Hypothalamus (tissue), 51 donors: ENCODE data around the gene WNT2B.

Source experiments
- DNase-seq, 51 donors: peaks; one replicate each; lab custom pipeline; 2025; lab: John Stamatoyannopoulos, UW

WNT2B gene

DNA sequence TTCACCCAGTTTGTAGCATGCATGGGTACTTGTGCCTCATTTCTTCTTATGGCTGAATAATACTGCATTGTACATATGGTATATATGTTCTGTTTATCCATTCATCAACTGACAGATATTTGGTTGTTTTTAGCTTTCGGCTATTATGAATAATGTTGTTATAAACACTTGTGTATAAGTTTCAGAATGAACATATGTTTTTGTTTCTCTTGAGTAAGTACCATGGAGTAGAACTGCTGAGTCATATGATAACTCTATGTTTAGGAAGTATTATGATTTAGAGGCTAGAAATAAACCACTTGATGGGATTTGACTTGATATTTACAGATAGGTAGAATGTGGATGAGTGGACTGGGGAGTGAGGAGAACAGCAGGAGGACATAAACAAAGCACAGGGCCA, 48.6 kb downstream of the WNT2B start:
- no peak for DNase-seq

DNA sequence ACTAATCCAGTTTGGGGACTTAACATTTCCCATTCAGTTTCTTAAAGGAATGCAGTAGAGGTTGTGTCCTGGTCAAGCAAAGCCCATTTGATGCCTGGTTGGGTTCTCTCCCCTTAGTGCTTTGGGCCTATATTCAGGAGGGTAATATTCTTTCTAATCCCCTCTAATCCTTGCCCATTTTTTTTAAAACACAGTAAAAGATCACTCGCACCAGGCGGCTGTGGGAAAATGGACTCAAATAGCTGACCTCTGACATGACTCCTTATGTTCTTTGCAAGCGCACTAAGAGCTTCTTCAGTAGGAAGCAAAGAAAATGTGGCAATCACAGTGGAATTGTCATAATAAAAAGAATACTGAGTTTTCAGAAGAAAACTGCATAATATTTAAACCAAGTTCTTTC, 49.9 kb downstream of the WNT2B start:
- no peak for DNase-seq

DNA sequence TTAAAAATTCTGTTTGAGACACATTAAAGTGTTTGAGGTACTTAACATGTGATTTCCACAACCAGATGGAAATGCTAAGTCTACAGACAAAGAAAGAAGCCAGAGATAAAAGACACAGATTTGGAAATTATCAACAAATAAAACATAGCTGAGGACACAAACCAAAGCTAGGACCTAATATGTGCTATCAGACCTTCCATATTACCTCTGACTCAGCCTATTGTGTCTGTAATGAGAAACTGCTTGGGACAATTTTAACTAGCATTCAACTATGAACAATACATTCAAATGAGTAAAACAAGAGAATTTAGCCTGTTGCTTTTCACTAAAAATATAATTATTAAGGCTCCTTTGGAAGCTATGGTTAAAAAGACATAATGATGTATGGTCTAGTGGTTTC, 54.6 kb downstream of the WNT2B start:
- no peak for DNase-seq

DNA sequence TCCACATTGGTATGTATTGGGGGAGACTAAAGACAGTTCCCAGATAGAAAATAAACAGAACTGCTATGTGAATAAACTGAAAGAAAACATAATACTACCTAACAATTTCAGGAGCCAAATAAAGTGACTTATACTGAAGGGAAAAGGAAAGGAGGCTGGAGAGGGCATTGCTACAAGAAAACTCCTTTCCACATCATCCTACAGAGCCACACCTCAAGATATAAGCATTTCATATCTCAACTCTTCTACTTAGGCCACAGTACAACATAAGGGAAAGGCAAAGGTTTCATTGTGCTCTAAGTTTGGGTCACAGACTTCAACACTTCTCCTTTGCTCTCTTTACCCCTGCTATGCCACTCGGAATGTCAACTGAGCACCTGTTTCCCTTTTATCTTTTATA, 55.3 kb downstream of the WNT2B start:
- no peak for DNase-seq

DNA sequence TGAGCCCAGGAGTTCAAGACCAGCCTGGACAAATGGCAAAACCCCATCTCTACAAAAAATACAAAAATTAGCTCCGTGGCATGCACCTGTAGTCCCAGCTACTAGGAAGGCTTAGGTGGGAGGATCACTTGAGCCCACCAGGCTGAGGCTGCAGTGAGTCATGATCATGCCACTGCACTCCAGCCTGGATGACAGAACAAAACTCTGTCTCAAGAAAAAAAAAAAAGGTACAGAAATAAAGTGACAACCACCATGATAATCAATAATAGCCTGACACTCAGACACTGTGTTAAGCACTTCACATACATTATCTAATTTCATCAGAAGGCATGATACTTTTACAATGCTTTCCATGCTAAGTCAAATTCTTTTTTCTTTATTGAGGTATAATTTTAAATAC, 57.0 kb downstream of the WNT2B start:
- DNase-seq: no peak

DNA sequence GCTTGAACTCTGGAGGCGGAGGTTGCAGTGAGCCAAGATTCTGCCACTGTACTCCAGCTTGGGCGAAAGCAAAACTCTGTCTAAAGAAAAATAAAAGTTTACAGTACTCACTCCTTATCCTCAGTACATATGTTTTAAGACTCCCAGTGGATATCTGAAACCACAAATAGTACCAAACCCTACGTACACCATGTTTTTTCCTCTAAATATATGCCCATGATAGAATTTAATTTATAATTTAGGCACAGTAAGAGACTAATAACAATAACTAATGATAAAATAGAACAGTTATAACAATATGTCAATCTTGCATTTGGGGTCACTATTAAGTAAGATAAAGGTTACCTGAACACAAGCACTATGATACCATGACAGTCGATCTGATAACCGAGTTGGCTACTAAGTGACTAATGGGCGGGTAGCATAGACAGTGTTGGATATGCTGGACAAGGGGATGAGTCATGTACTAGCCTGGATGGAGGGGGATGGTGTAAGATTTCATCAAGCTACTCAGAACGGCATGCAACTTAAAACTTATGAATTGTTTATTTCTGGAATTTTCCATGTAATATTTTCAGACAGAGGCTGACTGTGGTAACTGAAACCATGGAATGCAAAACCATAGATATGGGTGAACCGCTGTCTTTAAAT, 66.5 kb downstream of the WNT2B start:
- DNase-seq: no peak

DNA sequence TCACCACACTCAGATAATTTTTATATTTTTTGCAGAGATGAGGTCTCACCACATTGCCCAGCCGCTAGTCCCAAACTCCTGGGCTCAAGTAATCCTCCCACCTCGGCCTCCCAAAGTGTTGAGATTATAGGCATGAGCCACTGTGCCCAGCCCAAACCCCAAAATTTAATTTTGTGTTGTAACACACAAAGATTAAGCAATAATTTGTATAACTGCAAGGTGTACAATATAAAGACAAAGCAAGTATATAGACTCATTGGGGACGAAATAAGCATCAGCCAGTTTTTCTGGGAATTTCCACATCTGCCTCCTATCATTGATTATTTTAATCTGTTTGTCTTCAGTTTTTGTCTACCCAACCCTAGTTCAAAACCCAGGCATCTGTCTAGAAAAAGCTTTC, 67.5 kb downstream of the WNT2B start:
- no peak for DNase-seq
